Activated B cell treated with CpG ODN at 0.5 μM for 24 hours (primary cell): ENCODE data around the gene DAB1. TPM values are rescaled to one million over a fixed set of nuclear protein-coding genes. Genes with fewer than 3 reads are reported as not detected.

Experiments used
- ATAC-seq: fragments of 200-7000 bp; cut with Tn5 transposase; one replicate; pipeline ENCODE4 v1.10.0; 2021; ENCODE audit warnings: low read depth, mild to moderate bottlenecking, moderate library complexity
- CTCF ChIA-PET: fragments of 350-600 bp; sonication (Branson Sonifier 250); formaldehyde crosslinking; loops from one replicate; lab custom pipeline; 2021; ENCODE audit warnings: antibody characterized with exemption; lab: Charles Lee
- POLR2A ChIA-PET: fragments of 350-600 bp; sonication (Branson Sonifier 250); formaldehyde crosslinking; loops from one replicate; lab custom pipeline; 2021; ENCODE audit warnings: antibody characterized with exemption; lab: Charles Lee
- DNase-seq: peaks from one replicate; pipeline ENCODE4 v3.0.0; 2022
- H3K27ac Mint-ChIP-seq: one replicate; pipeline ENCODE4 v1.8.0; 2020; ENCODE audit warnings: mixed read lengths
- H3K27me3 Mint-ChIP-seq: one replicate; pipeline ENCODE4 v1.8.0; 2021; ENCODE audit warnings: mixed read lengths
- H3K36me3 Mint-ChIP-seq: one replicate; pipeline ENCODE4 v1.8.0; 2021; ENCODE audit warnings: low read depth, mixed read lengths
- H3K4me1 Mint-ChIP-seq: one replicate; pipeline ENCODE4 v1.8.0; 2021; ENCODE audit warnings: mixed read lengths
- H3K4me3 Mint-ChIP-seq: one replicate; pipeline ENCODE4 v1.8.0; 2020; ENCODE audit warnings: mild to moderate bottlenecking, mixed read lengths
- H3K9me3 Mint-ChIP-seq: one replicate; pipeline ENCODE4 v1.8.0; 2020; ENCODE audit warnings: mixed read lengths
- CTCF ChIP-seq: fragments of 200-600 bp; IDR thresholded peaks from one replicate; pipeline ENCODE4 v1.8.0; 2022; ENCODE audit warnings: antibody characterized with exemption, mild to moderate bottlenecking
- intact Hi-C: fragments of 100-400 bp; cut with micrococcal nuclease; formaldehyde crosslinking; loops from one replicate; pipeline ENCODE4 v1.15.1; 2024
- total RNA-seq: library from RNA; stranded (reverse); gene quantifications from 2 replicates; pipeline ENCODE4 v1.2.3, GENCODE V29; 2022

The DAB1 gene
- total RNA-seq, 1 donor from 2014 or later: not detected

DNA sequence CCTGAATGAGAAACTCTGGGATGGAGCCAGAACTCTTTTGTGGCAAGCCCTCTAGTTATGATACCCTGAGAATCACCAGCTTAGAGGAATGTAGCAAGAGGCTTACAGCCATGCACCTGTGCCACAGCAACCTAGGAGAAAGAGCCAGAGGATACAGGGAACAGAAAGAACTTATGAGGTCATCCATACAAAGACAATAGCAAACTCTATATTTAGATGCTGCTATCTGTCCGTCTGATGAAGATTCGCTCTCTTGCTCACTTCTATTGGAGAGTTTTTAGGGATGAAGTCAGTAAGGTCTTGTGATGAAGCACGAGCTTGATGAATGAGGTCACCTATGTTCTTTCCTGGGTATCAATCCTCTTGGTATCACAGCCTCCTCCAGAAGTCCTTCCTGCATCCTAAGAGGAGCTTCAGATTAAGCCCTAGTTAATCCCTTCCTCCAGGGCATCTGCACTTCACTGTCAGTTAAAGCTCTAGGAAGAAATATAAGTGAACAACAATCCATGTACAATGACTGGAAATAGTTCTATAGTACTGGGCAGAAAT lies 185.6 kb downstream of the DAB1 start:
- ATAC-seq: no peak
- POLR2A ChIA-PET: no interaction called here
- H3K27me3 Mint-ChIP-seq: no peaks in the 10 kb centered on the region
- no peaks in the 10 kb centered on the region for H3K4me1 Mint-ChIP-seq
- CTCF ChIA-PET: no interaction called here
- no peaks in the 10 kb centered on the region for H3K9me3 Mint-ChIP-seq
- intact Hi-C loops: no loop called here
- DNase-seq: no peak
- H3K4me3 Mint-ChIP-seq: no peak overlapping the region
- no peak overlapping the region for H3K27ac Mint-ChIP-seq
- no peak for TF ChIP-seq CTCF
- H3K36me3 Mint-ChIP-seq: no peaks in the 10 kb centered on the region

DNA sequence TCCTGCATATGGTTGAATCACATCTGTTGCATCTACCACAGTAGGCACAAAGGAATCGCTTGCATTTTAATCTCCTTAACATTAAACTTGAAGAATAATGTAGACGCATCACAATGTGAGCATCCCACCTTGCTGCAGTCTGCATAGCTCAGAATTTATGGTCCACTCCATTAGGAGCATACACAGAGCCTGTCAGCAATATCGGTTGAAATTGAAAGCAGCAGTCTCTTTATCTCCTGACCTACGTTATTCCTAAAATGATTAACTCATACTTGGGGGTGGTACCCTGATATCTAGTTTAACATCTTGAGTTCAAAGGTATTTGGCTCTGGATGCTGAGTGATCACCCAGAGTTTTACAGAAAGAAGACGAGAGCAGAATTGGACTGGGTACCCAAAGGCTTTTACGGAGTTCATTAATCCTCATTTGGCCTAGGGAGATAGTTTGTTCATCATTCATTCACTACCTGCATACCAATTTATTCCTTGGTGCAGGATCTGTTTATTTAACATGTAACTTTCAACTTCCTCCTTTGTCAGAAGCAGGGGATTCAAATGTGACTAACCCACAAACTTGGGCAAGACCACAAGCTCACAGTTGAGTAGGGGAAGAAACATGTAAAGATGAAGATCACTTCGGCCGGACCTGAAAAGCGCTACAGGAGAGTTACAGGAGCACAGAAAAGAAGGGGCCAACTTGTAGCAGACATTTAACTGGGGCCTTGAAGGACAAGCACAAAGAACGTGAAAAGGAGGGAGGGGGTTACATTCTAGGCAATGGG lies 187.9 kb downstream of the DAB1 start:
- H3K27ac Mint-ChIP-seq: no peak overlapping the region
- intact Hi-C loops: no loop called here
- TF ChIP-seq CTCF: no peak
- H3K4me3 Mint-ChIP-seq: no peak overlapping the region
- H3K9me3 Mint-ChIP-seq: no peaks in the 10 kb centered on the region
- no peaks in the 10 kb centered on the region for H3K36me3 Mint-ChIP-seq
- POLR2A ChIA-PET: no interaction called here
- no peaks in the 10 kb centered on the region for H3K4me1 Mint-ChIP-seq
- H3K27me3 Mint-ChIP-seq: no peaks in the 10 kb centered on the region
- CTCF ChIA-PET: no interaction called here
- DNase-seq (no peak), ATAC-seq (no peak)

- intact Hi-C loops: no loop called here
- H3K36me3 Mint-ChIP-seq: no peaks in the 10 kb centered on the region
- no peak overlapping the region for H3K27ac Mint-ChIP-seq
- POLR2A ChIA-PET: no interaction called here
- no peaks in the 10 kb centered on the region for H3K27me3 Mint-ChIP-seq
- H3K4me1 Mint-ChIP-seq: no peaks in the 10 kb centered on the region
- no peak overlapping the region for H3K4me3 Mint-ChIP-seq
- CTCF ChIA-PET: no interaction called here
- no peak for TF ChIP-seq CTCF
- no peaks in the 10 kb centered on the region for H3K9me3 Mint-ChIP-seq
- DNase-seq (no peak), ATAC-seq (no peak)
Measured at GRCh38 chr1:57234459-57234858, 189.4 kb downstream of the DAB1 start.

DNA sequence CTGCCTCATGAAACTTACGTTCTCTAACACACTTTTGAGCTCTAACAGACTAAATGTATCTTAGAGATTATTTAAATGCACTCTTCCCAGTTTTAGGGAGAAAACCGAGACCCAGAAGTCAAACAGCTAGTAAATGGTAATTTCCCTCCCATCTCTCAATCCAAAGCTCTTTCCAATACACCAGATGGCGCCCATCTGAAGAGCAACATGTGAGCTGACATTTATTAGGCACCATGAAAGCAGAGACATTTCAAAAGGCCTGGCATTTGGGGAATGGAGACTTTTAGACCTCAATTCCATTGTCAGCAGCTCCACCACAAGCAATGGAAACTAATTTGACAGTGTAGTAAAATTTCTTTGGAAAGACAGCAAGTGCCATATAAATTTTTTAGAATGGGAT lies 191.4 kb downstream of the DAB1 start:
- H3K27me3 Mint-ChIP-seq: no peaks in the 10 kb centered on the region
- no peaks in the 10 kb centered on the region for H3K4me1 Mint-ChIP-seq
- H3K9me3 Mint-ChIP-seq: no peaks in the 10 kb centered on the region
- DNase-seq (no peak), ATAC-seq (no peak)
- ChIA-PET CTCF (no interaction called here), POLR2A (no interaction called here)
- H3K36me3 Mint-ChIP-seq: no peaks in the 10 kb centered on the region
- no peak overlapping the region for H3K4me3 Mint-ChIP-seq
- TF ChIP-seq CTCF: no peak
- no peak overlapping the region for H3K27ac Mint-ChIP-seq
- intact Hi-C loops: no loop called here

- CTCF ChIA-PET: no interaction called here
- intact Hi-C loops: no loop called here
- DNase-seq (no peak), ATAC-seq (no peak)
- Mint-ChIP-seq H3K27me3 (no peaks in the 10 kb centered on the region), H3K4me3 (no peak overlapping the region), H3K9me3 (no peaks in the 10 kb centered on the region), H3K4me1 (peaks cover 2% of the 10 kb centered on the region), H3K36me3 (no peaks in the 10 kb centered on the region), H3K27ac (no peak overlapping the region)
- no peak for TF ChIP-seq CTCF
- POLR2A ChIA-PET: no interaction called here
Measured at GRCh38 chr1:57229998-57230397, 193.9 kb downstream of the DAB1 start.
